GM21825 (cell line): ENCODE measurements around the gene TMSB10.
"Not testable (repeated sequence)": the region's sequence is repeated elsewhere in the genome, so short reads cannot be mapped to it uniquely, and the experiment has no call there.

ENCODE experiments used
- ATAC-seq: cut with Tn5 transposase; IDR thresholded peaks from one replicate; pipeline ENCODE4 v1.9.1; 2021; ENCODE audit warnings: mild to moderate bottlenecking, moderate library complexity; ENCODE audit not compliant: unreplicated experiment

The TMSB10 gene

GRCh38 chr2:84901593-84902120 is 3.8 kb upstream of the TMSB10 start:
- ATAC-seq, result no peak

- no peak for ATAC-seq
Measured at GRCh38 chr2:84902526-84902925, 2.9 kb upstream of the TMSB10 start.

GRCh38 chr2:84904151-84904550 is 1.3 kb upstream of the TMSB10 start:
- no peak for ATAC-seq

GRCh38 chr2:84904717-84905174 is 710 bp upstream of the TMSB10 start:
- no peak for ATAC-seq

- peak; percentile 26 for ATAC-seq
Measured at GRCh38 chr2:84906108-84906899, 848 bp downstream of the TMSB10 start.

GRCh38 chr2:84906900-84907714 is 1.7 kb downstream of the TMSB10 start:
- ATAC-seq, result peak; percentile 47

GRCh38 chr2:84908948-84909713 is 3.7 kb downstream of the TMSB10 start:
- ATAC-seq, result no peak

GRCh38 chr2:84911135-84911678 is 5.8 kb downstream of the TMSB10 start:
- ATAC-seq, result no peak

GRCh38 chr2:84912984-84913383 is 7.5 kb downstream of the TMSB10 start:
- ATAC-seq, result no peak

GRCh38 chr2:84914334-84914733 is 8.9 kb downstream of the TMSB10 start:
- ATAC-seq, result no peak

GRCh38 chr2:84915675-84916074 is 10.2 kb downstream of the TMSB10 start:
- not testable (repeated sequence) for ATAC-seq

- ATAC-seq, result not testable (repeated sequence)
Measured at GRCh38 chr2:84917821-84918220, 12.4 kb downstream of the TMSB10 start.

- no peak for ATAC-seq
Measured at GRCh38 chr2:84918430-84918829, 13.0 kb downstream of the TMSB10 start.

GRCh38 chr2:84919885-84920580 is 14.6 kb downstream of the TMSB10 start:
- ATAC-seq, result peak; percentile 41

- ATAC-seq, result no peak
Measured at GRCh38 chr2:84923009-84923408, 17.6 kb downstream of the TMSB10 start.

- ATAC-seq, result no peak
Measured at GRCh38 chr2:84924173-84925106, 19.0 kb downstream of the TMSB10 start.

- ATAC-seq, result peak; percentile 1
Measured at GRCh38 chr2:84925336-84925723, 19.9 kb downstream of the TMSB10 start.

GRCh38 chr2:84925724-84926376 is 20.4 kb downstream of the TMSB10 start:
- peak; percentile 75 for ATAC-seq

- ATAC-seq, result no peak
Measured at GRCh38 chr2:84927275-84927627, 21.8 kb downstream of the TMSB10 start.
